Measurements from ENCODE around the gene ARMS2. TPM values are rescaled to one million over a fixed set of nuclear protein-coding genes. Genes with fewer than 3 reads are reported as not detected.

ARMS2 gene
- total RNA-seq, 1 donor from 2014 or later, result not detected

GRCh38 chr10:122494173-122494820 lies 39.8 kb downstream of the ARMS2 start:
- H3K36me3 ChIP-seq, result no peaks in the 10 kb centered on the region
- DNase-seq (ENCODE audit: low spot score), result no peak
- Mint-ChIP-seq H3K4me3 (no peak overlapping the region), H3K27ac (no peak overlapping the region), H3K4me1 (peaks cover 31% of the 10 kb centered on the region), H3K36me3 (no peaks in the 10 kb centered on the region), H3K9me3 (no peaks in the 10 kb centered on the region), H3K27me3 (ENCODE audit: insufficient read depth, low read depth) (peaks cover 6% of the 10 kb centered on the region)
- TF ChIP-seq EZH2phosphoT487 (IDR thresholded peaks at IDR 0.05) (no peak), EZH2 (IDR thresholded peaks at IDR 0.05) (no peak)
- no peak overlapping the region for H2AFZ ChIP-seq (replicated peaks)
- H3K27ac ChIP-seq, result no peak overlapping the region
- no peak overlapping the region for H3K9ac ChIP-seq
- H3K79me2 ChIP-seq (ENCODE audit: low read depth), result no peaks in the 10 kb centered on the region
- no peak overlapping the region for H3K4me2 ChIP-seq
- no peaks in the 10 kb centered on the region for H3K9me3 ChIP-seq (ENCODE audit: low read depth)
- H3K4me1 ChIP-seq, result peaks cover 10% of the 10 kb centered on the region
- H3K27me3 ChIP-seq, result no peaks in the 10 kb centered on the region
- no peak overlapping the region for H3K4me3 ChIP-seq
- H3F3A ChIP-seq (ENCODE audit: low read depth), result no peaks in the 10 kb centered on the region
- H4K20me1 ChIP-seq (ENCODE audit: low read depth), result no peaks in the 10 kb centered on the region

- H3K4me3 Mint-ChIP-seq, result no peak overlapping the region
- Histone ChIP-seq H3K4me1 (peaks cover 10% of the 10 kb centered on the region), H3K27ac (no peak overlapping the region), H4K20me1 (ENCODE audit: low read depth) (no peaks in the 10 kb centered on the region), H3K9me3 (ENCODE audit: low read depth) (no peaks in the 10 kb centered on the region), H2AFZ (replicated peaks) (no peak overlapping the region), H3K4me2 (no peak overlapping the region), H3K36me3 (no peaks in the 10 kb centered on the region), H3K79me2 (ENCODE audit: low read depth) (no peaks in the 10 kb centered on the region), H3K9ac (no peak overlapping the region), H3F3A (ENCODE audit: low read depth) (no peaks in the 10 kb centered on the region), H3K27me3 (no peaks in the 10 kb centered on the region), H3K4me3 (no peak overlapping the region)
- no peak overlapping the region for H3K27ac Mint-ChIP-seq
- peaks cover 33% of the 10 kb centered on the region for H3K4me1 Mint-ChIP-seq
- no peaks in the 10 kb centered on the region for H3K9me3 Mint-ChIP-seq
- no peak for DNase-seq (ENCODE audit: low spot score)
- TF ChIP-seq CTCF (IDR thresholded peaks at IDR 0.05), result no peak
- TF ChIP-seq EZH2 (IDR thresholded peaks at IDR 0.05), result no peak
- TF ChIP-seq EZH2phosphoT487 (IDR thresholded peaks at IDR 0.05), result no peak
- no peaks in the 10 kb centered on the region for H3K36me3 Mint-ChIP-seq
- H3K27me3 Mint-ChIP-seq (ENCODE audit: insufficient read depth, low read depth), result peaks cover 8% of the 10 kb centered on the region
Measured at GRCh38 chr10:122494833-122495232, 40.4 kb downstream of the ARMS2 start.

GRCh38 chr10:122495406-122496340 lies 41.2 kb downstream of the ARMS2 start:
- Histone ChIP-seq H2AFZ (replicated peaks) (no peak overlapping the region), H3K9me3 (ENCODE audit: low read depth) (no peaks in the 10 kb centered on the region)
- no peak overlapping the region for H3K27ac Mint-ChIP-seq

More at GRCh38 chr10:122495406-122496340, 41.2 kb downstream of the ARMS2 start:
- TF ChIP-seq EZH2phosphoT487 (IDR thresholded peaks at IDR 0.05) (no peak), EZH2 (IDR thresholded peaks at IDR 0.05) (no peak), CTCF (IDR thresholded peaks at IDR 0.05) (no peak)
- H3K27me3 Mint-ChIP-seq (ENCODE audit: insufficient read depth, low read depth), result peaks cover 8% of the 10 kb centered on the region
- no peaks in the 10 kb centered on the region for H3K9me3 Mint-ChIP-seq
- no peak overlapping the region for H3K4me3 Mint-ChIP-seq
- Histone ChIP-seq H3F3A (ENCODE audit: low read depth) (no peaks in the 10 kb centered on the region), H3K79me2 (ENCODE audit: low read depth) (no peaks in the 10 kb centered on the region), H3K27ac (no peak overlapping the region), H3K4me2 (no peak overlapping the region), H3K4me1 (peaks cover 10% of the 10 kb centered on the region), H4K20me1 (ENCODE audit: low read depth) (no peaks in the 10 kb centered on the region), H3K4me3 (no peak overlapping the region), H3K9ac (no peak overlapping the region), H3K27me3 (no peaks in the 10 kb centered on the region), H3K36me3 (no peaks in the 10 kb centered on the region)
- no peaks in the 10 kb centered on the region for H3K36me3 Mint-ChIP-seq
- no peak for DNase-seq (ENCODE audit: low spot score)
- H3K4me1 Mint-ChIP-seq, result peaks cover 32% of the 10 kb centered on the region
